ENCODE measurements around the gene PTOV1.

PTOV1 gene

GRCh38 chr19:49887037-49887664 lies 36.2 kb downstream of the PTOV1 start:
- DNase-seq: peak; percentile 52

- no peak for DNase-seq
These were observed 36.9 kb downstream of the PTOV1 start for GRCh38 chr19:49887665-49888509.

- no peak for DNase-seq
These were observed 37.5 kb downstream of the PTOV1 start for GRCh38 chr19:49888510-49888824.

GRCh38 chr19:49889038-49889686 lies 38.2 kb downstream of the PTOV1 start:
- no peak for DNase-seq

GRCh38 chr19:49889687-49890348 lies 38.9 kb downstream of the PTOV1 start:
- peak; percentile 86 for DNase-seq

GRCh38 chr19:49890349-49891311 lies 39.7 kb downstream of the PTOV1 start:
- DNase-seq: peak; percentile 50

GRCh38 chr19:49891393-49891792 lies 40.4 kb downstream of the PTOV1 start:
- DNase-seq: no peak

GRCh38 chr19:49892716-49893115 lies 41.8 kb downstream of the PTOV1 start:
- no peak for DNase-seq

- DNase-seq: no peak
These were observed 43.2 kb downstream of the PTOV1 start for GRCh38 chr19:49894011-49894664.

- DNase-seq: no peak
These were observed 44.1 kb downstream of the PTOV1 start for GRCh38 chr19:49894879-49895565.

- DNase-seq: no peak
These were observed 44.8 kb downstream of the PTOV1 start for GRCh38 chr19:49895566-49896297.

- DNase-seq: peak; percentile 38
These were observed 46.1 kb downstream of the PTOV1 start, which contains the start of gene IL4I1 for GRCh38 chr19:49896863-49897621. Gene IL4I1, minus strand, starts transcription at chr19:49896887. Its CDS starts 727 bp downstream, at chr19:49896160.

- no peak for DNase-seq
These were observed 53.2 kb downstream of the PTOV1 start for GRCh38 chr19:49904136-49904535.

GRCh38 chr19:49906879-49907564 lies 56.1 kb downstream of the PTOV1 start:
- no peak for DNase-seq

- DNase-seq: no peak
These were observed 56.9 kb downstream of the PTOV1 start for GRCh38 chr19:49907745-49908446.

- no peak for DNase-seq
These were observed 57.8 kb downstream of the PTOV1 start for GRCh38 chr19:49908480-49909420.
